Right renal pelvis (tissue), 4 donors: Measurements from ENCODE around the gene NR3C2. TPM values are rescaled to one million over a fixed set of nuclear protein-coding genes. Genes with fewer than 3 reads are reported as not detected.
A peak's percentile ranks its signal among the peaks of the same experiment; 100 is the strongest.

Source experiments
- DNase-seq, 4 donors: peaks; one replicate each; pipeline ENCODE4 v3.0.0-alpha.2; 2013; ENCODE audit warnings: low read depth in 4 of 4, low spot score in 3 of 4, missing footprints in 1 of 4
- polyA plus RNA-seq, 4 donors: library from polyadenylated mRNA; unstranded; fragments of 120-200 nt; gene quantifications; one replicate each; pipeline ENCODE4 v1.2.1, GENCODE V29; 2013; ENCODE audit not compliant: insufficient read length in 4 of 4

NR3C2 gene
- polyA plus RNA-seq, 4 donors = 14.1 to 19.1 (median 18.5) TPM

DNA sequence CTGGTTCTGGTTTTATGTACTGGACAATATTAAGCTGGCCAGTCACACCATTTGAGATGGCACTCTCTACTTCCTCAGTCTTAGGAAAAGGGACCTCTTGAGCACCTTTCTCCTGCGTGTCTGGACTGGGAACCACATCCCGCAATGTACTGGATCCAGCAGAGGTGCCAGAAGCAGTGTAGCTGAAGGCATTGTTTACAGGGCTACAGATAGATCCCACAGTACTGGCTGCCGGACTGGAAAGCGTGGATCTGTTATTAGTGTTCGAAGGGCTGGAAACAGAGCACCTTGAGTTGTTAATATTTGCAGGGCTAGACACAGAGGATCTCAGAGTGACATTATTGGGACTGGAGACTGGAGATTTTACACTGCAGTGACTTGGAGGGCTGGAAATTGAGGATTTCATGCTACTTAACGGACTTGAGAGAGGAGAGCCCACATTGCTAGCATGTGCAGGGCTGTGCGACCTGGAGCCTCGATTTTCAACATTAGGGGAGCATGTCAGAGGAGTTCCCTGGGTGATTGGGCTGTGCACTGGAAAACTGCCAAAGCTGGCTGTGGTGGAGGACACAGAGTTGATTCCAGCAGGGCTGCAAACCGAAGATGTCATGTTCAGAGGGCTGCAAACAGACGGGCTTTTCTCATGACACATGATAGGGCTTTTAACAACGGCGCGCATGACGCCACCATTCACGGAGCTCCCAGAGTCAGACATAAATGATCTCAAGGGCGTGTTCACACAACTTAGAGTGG lies 6.4 kb downstream of the NR3C2 start:
- DNase-seq = no peak

DNA sequence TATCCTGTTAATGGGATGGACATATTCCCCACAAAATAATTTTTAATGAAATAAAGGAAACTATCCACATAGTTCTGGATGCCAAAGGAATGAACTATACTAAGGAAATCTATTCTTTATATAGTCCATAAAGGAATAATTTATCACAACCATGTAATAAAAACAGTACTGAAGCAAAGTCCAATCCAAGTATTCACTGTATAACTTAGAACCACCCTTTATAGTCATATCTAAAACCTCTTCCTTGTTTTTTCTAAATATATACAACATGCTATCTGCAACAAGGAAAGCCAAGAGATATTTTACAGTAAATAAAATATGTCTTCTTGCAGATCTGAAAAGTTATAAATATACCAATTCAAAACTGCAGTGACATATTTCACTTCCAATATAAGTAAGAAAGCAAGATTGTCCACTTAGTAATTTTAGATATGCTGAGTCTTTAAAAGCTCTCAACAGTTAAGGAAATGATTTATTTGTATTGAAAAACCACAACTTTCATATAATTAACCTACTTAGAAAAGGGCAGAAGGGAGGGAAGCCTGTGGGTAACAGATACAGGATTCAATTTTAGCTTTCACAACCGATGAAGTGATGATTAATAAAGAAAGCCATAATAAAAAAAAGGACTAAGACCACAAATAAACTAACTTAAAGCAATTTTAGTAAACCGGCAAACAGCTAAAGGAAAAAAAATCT lies 8.0 kb downstream of the NR3C2 start:
- DNase-seq = no peak

DNA sequence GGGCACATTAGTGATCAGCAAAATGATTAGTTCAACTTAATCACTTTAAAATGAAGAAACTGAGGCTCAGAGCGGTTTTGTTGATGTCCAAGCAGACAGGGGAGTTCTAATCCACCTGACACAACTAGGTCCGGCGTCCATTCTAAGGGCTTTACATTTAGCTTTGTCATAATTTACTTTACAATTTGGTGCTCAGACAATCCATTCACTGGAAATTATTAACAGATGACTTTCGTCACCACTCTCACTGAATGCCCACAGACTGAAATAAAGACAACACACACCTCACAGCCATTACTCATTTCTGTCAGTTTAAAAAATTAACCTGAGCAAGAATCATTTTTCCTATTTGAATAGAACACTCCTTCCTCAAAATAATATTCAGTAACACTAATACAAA lies 10.8 kb downstream of the NR3C2 start:
- no peak for DNase-seq

GRCh38 chr4:148430854-148431253 lies 11.4 kb downstream of the NR3C2 start:
- DNase-seq = no peak

GRCh38 chr4:148429206-148429605 lies 13.0 kb downstream of the NR3C2 start:
- no peak for DNase-seq

DNA sequence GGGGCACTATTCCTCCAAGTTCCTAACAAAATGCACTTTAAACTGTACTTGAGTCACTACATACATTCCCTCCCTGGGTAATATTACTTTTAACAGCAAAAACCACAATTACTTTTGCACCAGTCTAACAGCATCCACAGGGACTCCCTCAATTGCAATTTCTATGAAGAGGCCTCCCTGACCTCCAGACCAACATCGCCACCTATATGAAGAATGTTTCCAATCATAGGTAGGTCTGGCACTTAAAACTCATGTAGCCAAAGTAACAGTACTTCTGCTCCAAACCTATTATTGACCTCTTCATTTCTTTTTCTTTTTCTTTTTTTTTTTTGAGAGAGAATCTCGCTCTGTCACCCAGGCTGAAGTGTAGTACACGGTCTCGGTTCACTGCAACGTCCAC lies 15.6 kb downstream of the NR3C2 start:
- DNase-seq = no peak

- no peak for DNase-seq
Observed at GRCh38 chr4:148425327-148426110, 16.7 kb downstream of the NR3C2 start.

DNA sequence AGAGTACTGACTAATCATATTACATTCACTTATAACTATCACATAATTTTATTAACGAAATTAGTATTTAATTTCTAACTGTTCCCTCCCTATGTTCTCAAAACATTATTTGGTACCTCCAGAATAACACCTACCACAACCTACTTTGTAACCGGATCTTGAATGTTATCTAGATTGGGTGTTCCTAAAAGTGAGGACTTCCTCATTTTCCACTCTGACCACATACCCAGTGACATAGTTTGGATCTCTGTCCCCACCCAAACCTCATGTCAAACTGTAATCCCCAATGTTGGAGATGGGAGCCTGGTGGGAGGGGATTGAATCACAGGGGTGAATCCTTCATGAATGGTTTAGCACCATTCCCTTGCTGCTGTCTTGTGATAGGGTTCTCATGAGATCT lies 21.8 kb downstream of the NR3C2 start:
- no peak for DNase-seq

- DNase-seq = no peak
Observed at GRCh38 chr4:148415500-148415899, 26.7 kb downstream of the NR3C2 start.

- no peak for DNase-seq
Observed at GRCh38 chr4:148412460-148412994, 29.7 kb downstream of the NR3C2 start.

DNA sequence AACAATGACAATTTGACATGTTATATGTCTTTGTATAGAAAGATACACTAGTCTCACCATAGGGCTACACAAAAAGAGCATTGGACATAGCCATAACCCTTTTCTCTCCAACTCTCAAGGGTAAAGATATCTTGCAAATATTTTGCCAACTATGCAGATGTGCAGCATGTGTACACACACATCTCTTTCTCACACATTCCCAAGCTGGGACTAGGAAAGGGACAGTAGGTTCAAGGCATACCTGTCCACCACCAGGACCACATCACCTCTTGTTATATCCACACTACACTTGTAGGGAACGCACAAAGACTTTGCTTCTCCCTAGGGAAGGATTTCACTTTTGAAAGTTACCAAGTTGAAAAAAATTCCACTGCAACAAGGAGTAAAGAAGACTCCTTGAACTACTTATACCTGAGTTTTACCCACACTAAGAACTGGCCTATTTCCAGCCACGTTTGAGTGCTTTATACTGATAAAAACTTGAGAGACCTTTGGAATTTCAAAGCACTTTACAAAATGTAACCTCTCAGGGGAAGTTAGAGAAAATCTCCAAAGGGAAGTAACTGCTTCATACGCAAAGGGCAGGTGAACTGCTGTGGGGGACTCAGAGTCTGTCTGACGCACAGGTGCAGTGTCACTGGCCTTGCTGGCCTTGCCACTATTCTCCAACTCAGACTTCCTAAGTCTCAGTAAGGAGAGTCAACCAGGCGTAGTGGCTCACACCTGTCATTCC lies 36.9 kb downstream of the NR3C2 start:
- no peak for DNase-seq

GRCh38 chr4:148398988-148399387 lies 43.2 kb downstream of the NR3C2 start:
- no peak for DNase-seq

- no peak for DNase-seq
Observed at GRCh38 chr4:148397771-148398170, 44.4 kb downstream of the NR3C2 start.

DNA sequence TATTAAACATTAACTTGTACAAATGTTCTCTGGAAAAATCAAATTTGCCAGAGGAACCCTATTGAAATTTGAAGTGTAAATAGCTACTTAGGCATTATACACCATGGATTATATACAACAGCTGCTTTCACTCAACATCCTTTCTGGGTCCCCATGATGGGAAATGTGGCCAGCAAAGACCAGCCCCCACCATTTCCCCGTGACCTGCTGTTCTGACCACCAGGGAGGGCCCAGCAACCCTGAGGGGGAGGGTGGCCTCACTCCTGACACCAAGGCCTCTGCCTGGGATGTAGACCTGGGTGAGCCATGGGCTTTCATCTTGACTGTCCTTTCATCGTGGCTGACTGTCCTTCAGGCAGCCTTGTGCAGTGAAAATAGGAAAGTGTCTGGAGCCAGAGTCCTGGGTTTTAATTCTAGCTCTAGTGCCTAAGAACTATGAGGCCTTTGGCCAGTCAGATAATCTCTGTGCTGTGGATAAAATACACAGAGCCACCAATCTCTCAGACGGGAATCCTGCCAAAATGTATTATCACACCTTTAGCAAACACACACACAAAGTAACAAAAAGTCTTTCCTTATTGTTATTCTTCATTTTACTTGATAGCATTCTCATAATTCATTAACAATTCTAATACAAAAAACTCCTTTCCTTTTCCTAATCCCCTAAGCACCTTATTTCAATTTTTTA lies 45.1 kb downstream of the NR3C2 start:
- peak in 1 of 4 donors; percentile 23 for DNase-seq

GRCh38 chr4:148395771-148396170 lies 46.4 kb downstream of the NR3C2 start:
- no peak for DNase-seq

DNA sequence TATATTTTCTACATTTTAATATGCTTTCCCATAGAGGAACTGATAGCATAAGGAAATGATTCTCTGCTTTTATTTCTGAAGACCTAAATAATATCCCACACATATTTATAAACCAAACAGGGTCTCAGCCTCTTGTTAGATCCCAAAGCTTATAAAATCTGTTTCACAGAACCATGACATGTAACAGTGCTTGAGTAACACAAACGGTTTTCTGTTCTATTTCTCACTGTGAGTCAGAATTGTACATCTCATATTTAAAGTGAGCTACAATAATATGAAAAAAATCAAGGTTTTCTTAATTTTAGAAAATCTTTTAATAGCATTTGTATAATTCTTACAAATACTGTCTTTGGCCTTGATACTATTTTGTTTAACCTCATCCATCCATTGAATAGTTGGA lies 51.2 kb downstream of the NR3C2 start:
- DNase-seq = no peak

GRCh38 chr4:148390311-148390710 lies 51.9 kb downstream of the NR3C2 start:
- DNase-seq = no peak

GRCh38 chr4:148380291-148380690 lies 61.9 kb downstream of the NR3C2 start:
- DNase-seq = no peak

- DNase-seq = peak in 1 of 4 donors; percentile 31
Observed at GRCh38 chr4:148376151-148376550, 66.1 kb downstream of the NR3C2 start.

DNA sequence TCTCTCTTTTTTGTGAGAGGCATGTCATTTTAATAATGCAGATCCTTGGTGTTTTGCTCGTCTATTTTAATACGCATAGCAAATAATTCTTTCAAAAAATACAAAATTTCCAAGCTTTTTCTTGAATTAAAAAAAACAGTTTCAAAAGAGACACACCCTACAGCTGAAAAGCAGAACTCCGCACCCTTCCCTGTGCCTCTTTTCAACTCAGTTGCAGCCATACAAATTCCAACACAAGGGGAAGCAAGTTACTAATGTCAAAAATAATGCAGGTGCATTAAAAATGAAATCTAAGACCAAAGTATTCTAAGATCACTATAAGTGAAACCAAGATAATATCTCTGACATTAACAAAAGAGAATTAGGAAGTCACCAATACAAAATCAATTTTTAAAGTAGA lies 66.6 kb downstream of the NR3C2 start:
- DNase-seq = no peak
